Endothelial cell (in vitro differentiated cells): ENCODE results near the gene CDC73. TPM values are rescaled to one million over a fixed set of nuclear protein-coding genes. Genes with fewer than 3 reads are reported as not detected.

ENCODE experiments used
- DNase-seq: peaks from one replicate; pipeline ENCODE4 v3.0.0; 2021; ENCODE audit warnings: low spot score
- H3K27ac Mint-ChIP-seq: one replicate; pipeline ENCODE4 v1.8.0; 2021; ENCODE audit warnings: mixed read lengths, inconsistent platforms; ENCODE audit not compliant: unreplicated experiment
- H3K27me3 Mint-ChIP-seq: one replicate; pipeline ENCODE4 v1.8.0; 2021; ENCODE audit warnings: mild to moderate bottlenecking, moderate library complexity, mixed read lengths, inconsistent platforms; ENCODE audit not compliant: unreplicated experiment
- H3K36me3 Mint-ChIP-seq: one replicate; pipeline ENCODE4 v1.8.0; 2021; ENCODE audit warnings: mild to moderate bottlenecking, low read depth, mixed read lengths, inconsistent platforms; ENCODE audit not compliant: unreplicated experiment
- H3K4me1 Mint-ChIP-seq: one replicate; pipeline ENCODE4 v1.8.0; 2021; ENCODE audit warnings: mild to moderate bottlenecking, mixed read lengths, inconsistent platforms; ENCODE audit not compliant: unreplicated experiment
- H3K4me3 Mint-ChIP-seq: one replicate; pipeline ENCODE4 v1.8.0; 2021; ENCODE audit warnings: mild to moderate bottlenecking, mixed read lengths, inconsistent platforms; ENCODE audit not compliant: unreplicated experiment
- H3K9me3 Mint-ChIP-seq: one replicate; pipeline ENCODE4 v1.8.0; 2021; ENCODE audit warnings: mixed read lengths, inconsistent platforms; ENCODE audit not compliant: unreplicated experiment
- CTCF ChIP-seq: fragments of 200-600 bp; sonication (generic); IDR thresholded peaks from one replicate; pipeline ENCODE4 v1.5.0; 2021; ENCODE audit warnings: antibody characterized with exemption; ENCODE audit not compliant: unreplicated experiment
- total RNA-seq: library from RNA; stranded (reverse); fragmentation: NEBNext Ultra II Directional; extraction: Animal tissue kit (Norgen Biotek cat#: 25700); gene quantifications from one replicate; pipeline ENCODE4 v1.2.1, GENCODE V29; 2021; ENCODE audit not compliant: unreplicated experiment

CDC73 gene
- total RNA-seq, 1 donor from 2014 or later: 45.2 TPM

GRCh38 chr1:193105821-193106177 lies 16.0 kb upstream of the CDC73 start:
- no peak for TF ChIP-seq CTCF
- no peak overlapping the region for H3K27ac Mint-ChIP-seq
- no peaks in the 10 kb centered on the region for H3K9me3 Mint-ChIP-seq
- H3K4me1 Mint-ChIP-seq: peaks cover 8% of the 10 kb centered on the region
- H3K27me3 Mint-ChIP-seq: peaks cover 5% of the 10 kb centered on the region
- peak overlapping the region; percentile 75 for H3K4me3 Mint-ChIP-seq
- no peak for DNase-seq
- H3K36me3 Mint-ChIP-seq: no peaks in the 10 kb centered on the region

- Mint-ChIP-seq H3K27me3 (peaks cover 7% of the 10 kb centered on the region), H3K36me3 (no peaks in the 10 kb centered on the region), H3K4me3 (no peak overlapping the region), H3K9me3 (no peaks in the 10 kb centered on the region), H3K4me1 (peaks cover 4% of the 10 kb centered on the region), H3K27ac (no peak overlapping the region)
- no peak for TF ChIP-seq CTCF
- no peak for DNase-seq
These were observed 13.4 kb upstream of the CDC73 start for GRCh38 chr1:193108471-193108870.

- no peaks in the 10 kb centered on the region for H3K36me3 Mint-ChIP-seq
- DNase-seq: no peak
- no peak for TF ChIP-seq CTCF
- H3K27ac Mint-ChIP-seq: no peak overlapping the region
- peaks cover 4% of the 10 kb centered on the region for H3K27me3 Mint-ChIP-seq
- H3K4me1 Mint-ChIP-seq: no peaks in the 10 kb centered on the region
- H3K4me3 Mint-ChIP-seq: no peak overlapping the region
- H3K9me3 Mint-ChIP-seq: no peaks in the 10 kb centered on the region
These were observed 12.2 kb upstream of the CDC73 start for GRCh38 chr1:193109619-193110018.

DNA sequence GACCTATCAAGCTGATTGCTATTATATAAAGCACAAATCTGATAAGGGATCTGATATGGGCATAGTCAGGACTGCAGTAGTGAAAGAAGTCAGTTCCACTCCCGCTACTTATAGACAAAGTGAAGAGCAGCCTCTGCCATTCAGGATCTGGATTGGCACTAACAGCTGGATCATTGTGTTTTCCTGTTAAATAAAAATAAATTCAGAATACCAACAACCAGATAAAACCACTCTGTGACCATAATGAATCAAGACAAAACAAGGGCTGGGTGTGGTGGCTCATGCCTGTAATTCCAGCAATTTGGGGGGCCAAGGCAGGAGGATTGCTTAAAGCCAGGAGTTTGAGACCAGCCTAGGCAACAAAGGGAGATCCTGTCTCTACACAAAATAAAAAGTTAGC lies 11.6 kb upstream of the CDC73 start:
- no peaks in the 10 kb centered on the region for H3K4me1 Mint-ChIP-seq
- peaks cover 4% of the 10 kb centered on the region for H3K27me3 Mint-ChIP-seq
- no peaks in the 10 kb centered on the region for H3K36me3 Mint-ChIP-seq
- TF ChIP-seq CTCF: no peak
- H3K4me3 Mint-ChIP-seq: no peak overlapping the region
- H3K9me3 Mint-ChIP-seq: no peaks in the 10 kb centered on the region
- DNase-seq: no peak
- no peak overlapping the region for H3K27ac Mint-ChIP-seq

DNA sequence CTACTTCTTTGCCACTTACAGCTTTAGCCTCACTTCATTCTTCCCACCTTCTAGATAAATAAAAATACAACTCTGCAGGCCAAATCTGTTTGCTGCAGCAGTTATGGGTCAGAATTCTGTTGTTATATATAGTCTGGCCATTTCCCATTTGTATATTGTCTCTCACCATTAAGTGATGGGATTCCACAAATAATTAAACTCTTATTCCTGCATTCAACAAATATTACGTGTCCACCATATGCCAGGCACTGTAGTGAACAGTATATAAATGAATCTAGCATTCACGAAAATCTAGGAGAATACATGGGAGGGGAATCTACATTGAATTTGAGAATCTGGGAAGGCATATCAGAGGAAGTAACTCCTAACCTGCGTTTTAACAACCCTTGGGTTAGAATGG lies 11.0 kb upstream of the CDC73 start:
- TF ChIP-seq CTCF: no peak
- Mint-ChIP-seq H3K9me3 (no peaks in the 10 kb centered on the region), H3K27me3 (peaks cover 3% of the 10 kb centered on the region), H3K27ac (no peak overlapping the region), H3K4me3 (no peak overlapping the region), H3K4me1 (no peaks in the 10 kb centered on the region), H3K36me3 (no peaks in the 10 kb centered on the region)
- no peak for DNase-seq
